Germinal center (tissue), 1 donor: ENCODE measurements around the gene FUS.
"Not testable (repeated sequence)": the region's sequence is repeated elsewhere in the genome, so short reads cannot be mapped to it uniquely, and the experiment has no call there.

Experiments used
- DNase-seq: peaks from one replicate; pipeline ENCODE4 v3.0.0; 2012; ENCODE audit warnings: mixed read lengths, low spot score

Gene FUS

DNA sequence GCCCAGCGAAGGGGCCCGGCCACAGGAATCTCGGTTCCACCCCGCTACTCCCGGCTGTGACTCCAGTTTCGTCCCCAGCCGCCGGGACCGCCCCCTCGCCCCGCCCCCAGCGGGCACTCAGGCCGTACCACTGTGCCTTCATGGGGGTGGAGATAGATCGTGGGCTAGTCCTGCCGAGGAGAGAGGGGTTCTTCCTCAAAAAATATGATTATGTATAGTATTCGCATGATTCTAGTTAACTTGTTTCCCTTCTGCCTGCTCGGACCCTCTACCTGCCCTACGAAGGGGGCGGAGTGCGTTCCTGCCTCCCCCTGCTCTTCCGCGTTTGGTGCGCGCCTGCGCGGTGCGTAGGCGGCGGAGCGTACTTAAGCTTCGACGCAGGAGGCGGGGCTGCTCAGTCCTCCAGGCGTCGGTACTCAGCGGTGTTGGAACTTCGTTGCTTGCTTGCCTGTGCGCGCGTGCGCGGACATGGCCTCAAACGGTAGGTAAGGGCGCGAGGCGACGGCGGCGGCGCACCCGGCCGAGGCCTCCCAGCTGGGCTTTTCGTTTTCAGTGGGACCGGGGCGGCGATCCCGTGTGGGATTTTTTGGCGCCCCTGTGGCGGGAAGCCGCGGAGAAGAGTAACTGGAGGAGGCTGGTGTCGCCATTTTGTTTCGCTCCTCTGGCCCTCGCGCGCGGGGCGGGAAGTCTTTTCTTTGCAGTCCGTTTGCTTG, at the start of gene FUS:
Gene FUS (plus strand): TSS at position 393 of the 713 bp plus-strand sequence. CDS start 76 bp downstream, at position 469.
- peak; percentile 96 for DNase-seq

DNA sequence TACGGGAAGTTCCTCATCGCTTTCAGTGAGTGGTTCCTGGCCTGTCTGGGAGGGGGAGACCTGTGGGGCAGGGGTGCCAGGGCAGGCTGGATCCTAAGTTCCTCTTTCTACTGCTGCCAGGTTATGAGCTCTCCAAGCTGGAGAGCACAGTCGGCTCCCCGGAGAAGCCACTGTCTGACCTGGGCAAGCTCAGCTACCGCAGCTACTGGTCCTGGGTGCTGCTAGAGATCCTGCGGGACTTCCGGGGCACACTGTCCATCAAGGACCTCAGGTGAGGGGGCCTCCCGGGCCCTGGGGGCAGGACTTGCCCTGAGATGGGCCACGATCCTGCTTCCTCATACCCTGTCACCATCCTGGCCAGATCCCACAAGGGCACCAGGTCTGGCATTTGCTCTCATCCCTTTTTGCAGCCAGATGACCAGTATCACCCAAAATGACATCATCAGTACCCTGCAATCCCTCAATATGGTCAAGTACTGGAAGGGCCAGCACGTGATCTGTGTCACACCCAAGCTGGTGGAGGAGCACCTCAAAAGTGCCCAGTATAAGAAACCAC, 49.5 kb upstream of the FUS start:
- DNase-seq: no peak

DNA sequence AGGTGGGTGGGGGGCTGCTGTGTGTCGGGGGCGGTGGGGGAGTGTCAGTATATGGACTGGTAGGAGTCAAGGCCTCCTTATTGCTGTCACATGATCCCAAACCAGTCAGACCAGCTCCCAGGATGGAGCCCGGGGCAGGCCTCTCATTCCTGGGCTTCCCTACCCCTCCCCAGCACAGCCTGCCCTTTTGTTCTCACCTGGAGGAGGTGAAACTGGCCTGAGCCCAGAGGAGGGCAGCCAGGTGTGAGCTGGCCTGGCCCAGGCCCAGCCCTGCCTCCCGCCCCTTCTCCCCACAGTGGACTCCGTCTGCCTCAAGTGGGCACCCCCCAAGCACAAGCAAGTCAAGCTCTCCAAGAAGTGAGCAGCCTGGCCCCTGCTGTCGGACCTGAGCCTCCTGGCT, 49.0 kb upstream of the FUS start:
- no peak for DNase-seq

DNA sequence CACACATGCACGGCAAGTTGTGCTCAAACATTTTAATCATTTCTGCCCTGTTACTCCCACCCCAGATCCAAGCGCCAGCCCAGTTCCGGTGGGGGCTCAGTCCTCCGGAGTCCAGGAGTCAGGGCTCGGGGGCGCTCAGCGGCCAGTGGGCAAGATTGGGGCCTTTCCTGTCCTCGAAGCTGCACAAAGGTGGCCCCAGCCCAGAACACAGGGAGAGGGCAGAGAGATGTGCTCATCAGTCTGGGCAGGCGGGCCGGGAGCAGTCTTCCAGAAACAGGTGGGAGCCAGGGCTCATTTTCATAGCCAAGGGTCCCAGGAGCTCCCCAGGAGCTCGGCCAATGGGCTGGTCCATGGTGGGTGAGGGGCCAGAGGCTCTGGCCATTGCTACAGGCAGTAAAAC, 48.5 kb upstream of the FUS start:
- DNase-seq: no peak

DNA sequence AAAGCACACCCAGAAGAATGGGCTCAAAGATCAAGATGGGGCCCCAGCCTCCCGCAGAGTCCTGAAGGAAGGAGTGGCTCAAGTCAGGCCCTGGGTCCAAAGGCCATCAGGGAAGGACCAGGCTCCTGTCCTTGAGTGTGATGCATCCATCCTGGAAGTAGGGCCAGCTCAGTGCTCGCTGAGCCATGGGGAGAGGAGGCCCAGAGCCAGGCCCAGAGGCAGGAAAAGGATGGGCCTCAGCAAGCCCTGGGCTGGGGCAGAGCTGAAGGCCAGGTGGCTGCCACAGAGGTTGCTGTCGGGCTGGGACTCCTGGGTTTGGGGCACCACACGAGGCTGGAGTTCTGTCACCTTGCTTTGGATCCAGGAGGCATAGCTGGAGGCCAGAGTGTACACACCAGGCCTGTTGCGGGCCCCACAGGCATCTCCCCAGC, 48.1 kb upstream of the FUS start:
- no peak for DNase-seq

DNA sequence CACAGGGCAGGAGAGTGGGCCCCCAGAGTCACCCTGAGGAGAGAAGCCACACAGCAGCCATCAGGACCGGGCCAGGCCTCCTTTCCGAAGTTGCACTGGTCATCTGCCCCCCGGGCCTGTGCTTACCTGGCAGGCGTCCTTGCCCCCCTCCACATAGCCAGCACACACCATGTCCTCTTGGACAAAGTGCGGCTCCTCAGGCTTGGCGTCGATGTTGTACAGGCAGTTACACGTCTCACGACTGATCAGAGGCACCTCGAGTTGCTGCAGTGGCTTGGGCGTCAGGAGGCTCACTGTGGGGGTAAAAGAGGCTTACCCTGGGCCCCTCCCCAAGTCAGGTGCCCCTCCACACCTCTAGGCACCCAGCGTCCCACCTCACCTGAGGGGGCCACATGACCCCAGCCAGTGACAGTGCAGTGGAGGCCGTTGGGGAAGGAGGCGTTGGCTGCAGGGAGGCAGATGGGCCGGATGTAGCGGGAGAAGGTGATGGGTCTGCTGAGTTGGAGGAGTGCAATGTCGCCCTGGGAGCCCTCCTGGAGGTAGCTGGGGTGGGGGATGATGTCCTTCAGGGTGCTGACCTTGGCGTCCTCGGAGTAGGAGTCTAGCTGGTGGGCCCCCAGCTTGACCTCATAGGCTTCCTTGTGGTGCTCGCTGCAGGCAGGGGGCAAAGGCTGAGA, 47.5 kb upstream of the FUS start:
- no peak for DNase-seq

DNA sequence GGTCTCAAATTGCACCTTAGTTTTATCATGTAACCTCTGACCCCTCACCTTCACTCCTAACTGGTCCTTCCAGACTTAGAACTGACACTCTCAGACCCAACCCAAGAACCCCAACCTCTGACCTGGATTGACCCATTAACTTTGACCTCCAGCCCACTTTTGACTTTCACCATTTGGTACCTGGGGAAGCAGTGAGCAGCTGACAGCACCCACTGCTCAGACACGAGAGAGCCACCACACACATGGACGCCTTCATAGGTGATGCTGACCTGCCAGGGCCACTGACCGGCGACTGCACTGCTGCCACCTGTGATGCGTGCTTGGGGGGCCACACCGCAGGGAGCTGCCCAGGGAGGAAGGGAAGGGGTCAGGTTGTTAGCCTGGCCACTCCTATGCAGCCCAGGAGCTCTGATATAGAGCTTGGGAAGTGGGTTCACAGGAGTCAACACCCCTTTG, 46.9 kb upstream of the FUS start:
- no peak for DNase-seq

DNA sequence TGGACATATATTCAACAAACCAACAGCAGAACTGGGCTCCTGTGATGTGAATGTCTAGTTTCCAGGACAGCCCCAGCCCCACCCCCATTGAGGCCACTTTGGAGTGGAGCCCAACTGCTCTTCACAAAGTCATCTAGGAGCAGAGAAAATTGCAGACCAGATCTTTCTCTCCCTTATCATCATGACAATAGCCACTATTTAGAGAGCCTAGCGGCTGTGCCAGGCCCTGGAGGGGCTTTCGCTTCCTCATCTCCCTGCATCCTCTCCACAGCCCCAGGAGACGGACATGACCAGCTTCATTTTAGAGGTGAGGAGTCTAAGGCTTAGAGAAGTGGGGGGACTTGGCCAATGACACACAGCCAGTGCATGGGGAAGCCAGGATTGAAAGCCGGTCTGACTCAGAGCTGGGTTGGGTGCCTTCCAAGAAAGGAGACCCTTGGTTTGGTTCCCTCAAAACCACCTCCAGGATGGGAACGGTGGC, 45.8 kb upstream of the FUS start:
- no peak for DNase-seq

DNA sequence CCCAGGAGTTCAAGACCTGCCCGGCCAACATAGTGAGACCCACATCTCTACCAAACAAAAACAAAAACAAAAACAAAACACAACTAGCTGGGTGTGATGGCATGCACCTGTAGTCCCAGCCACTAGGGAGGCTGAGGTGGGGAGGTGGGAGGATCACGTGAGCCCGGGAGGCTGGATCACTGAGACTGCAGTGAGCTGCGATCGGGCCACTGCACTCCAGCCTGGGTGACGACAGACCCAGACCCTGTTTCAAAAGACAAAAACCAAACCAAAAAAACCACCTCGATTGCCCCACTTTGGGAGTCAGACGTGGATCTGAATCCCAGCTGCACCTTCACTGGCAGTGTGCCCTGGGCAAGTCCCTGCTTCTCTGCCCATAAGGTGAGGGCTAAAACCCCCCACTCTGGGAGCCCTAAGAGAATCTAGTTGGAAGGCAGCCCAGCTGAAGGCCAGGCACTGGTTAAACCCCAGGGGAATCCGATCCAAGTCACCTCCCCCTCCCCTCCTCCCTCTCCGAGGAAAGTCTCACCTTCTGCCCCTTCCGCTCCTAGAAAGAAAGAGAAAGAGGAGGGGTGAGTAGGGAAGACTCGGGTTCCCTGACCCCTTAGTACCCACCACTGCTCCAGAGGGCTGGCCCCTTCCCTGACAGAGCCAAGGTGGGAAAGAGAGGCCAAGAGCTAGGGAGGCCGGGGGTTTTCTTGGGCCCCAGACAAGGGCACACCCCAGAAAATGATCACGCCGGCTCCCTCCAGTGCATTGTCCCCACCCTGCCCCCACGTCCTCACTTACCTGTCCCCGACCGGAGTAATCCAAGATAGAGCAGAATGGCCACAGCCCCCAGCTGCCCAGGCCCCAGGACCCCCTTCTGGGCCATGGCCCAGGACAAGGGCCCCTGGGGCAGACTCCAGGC, 45.1 kb upstream of the FUS start:
- DNase-seq: no peak

DNA sequence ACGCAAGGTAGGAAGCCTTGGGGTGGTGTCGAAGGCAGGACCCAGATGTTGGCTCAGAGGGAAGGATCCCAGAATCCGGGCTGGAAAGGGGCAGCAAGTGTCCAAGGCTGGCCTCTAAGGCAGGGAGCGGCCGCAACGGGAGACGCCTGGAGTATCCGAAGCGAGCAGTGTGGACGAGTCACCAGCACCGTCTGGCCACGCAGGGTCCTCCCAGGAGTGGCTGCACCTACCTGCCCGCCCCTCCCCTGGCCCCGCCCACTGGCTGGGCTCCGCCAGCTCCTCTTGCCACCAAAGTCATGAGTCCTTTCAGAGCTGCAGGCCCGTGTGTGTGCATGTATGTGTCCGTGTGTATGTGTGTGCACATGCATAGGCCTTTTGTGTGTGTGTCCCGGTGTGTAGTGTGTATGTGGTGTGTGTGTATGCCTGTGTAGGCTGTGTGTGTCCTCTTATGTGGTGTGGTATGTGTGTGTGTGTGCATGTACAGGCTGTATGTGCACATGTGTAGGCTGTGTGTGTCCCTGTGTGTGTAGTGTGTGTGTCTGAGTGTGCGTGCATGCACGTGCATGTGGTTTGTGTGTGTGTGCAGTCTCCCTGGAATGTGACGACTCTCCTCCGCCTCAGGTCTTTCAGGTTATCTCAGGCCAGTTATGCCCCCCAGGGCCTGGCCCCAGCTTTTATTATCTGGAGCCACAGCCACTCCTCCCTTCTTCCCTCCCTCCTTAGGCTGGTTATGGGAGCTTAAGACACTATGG, 44.2 kb upstream of the FUS start, which contains the start of gene PRSS8:
Gene PRSS8 (minus strand): TSS at position 193 of the 752 bp plus-strand sequence. CDS start 229 bp downstream, outside the sequence.
- DNase-seq: no peak

DNA sequence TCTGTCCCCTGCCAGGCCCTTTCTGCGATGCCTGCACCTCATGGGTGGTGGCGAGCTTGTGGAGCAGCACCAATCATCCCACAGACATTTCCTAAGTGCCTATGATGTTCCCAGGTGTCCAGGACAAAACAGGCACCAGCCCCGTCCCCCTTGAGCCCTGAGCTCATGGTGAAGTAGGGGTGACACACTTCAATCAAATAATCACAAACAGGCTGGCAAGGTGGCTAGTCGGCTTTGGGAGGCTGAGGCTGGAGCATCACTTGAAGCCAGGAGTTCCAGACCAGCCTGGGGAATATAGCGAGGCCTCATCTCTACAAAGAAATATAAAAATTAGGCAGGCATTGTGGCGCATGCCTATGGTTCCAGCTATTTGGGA, 43.7 kb upstream of the FUS start:
- no peak for DNase-seq

DNA sequence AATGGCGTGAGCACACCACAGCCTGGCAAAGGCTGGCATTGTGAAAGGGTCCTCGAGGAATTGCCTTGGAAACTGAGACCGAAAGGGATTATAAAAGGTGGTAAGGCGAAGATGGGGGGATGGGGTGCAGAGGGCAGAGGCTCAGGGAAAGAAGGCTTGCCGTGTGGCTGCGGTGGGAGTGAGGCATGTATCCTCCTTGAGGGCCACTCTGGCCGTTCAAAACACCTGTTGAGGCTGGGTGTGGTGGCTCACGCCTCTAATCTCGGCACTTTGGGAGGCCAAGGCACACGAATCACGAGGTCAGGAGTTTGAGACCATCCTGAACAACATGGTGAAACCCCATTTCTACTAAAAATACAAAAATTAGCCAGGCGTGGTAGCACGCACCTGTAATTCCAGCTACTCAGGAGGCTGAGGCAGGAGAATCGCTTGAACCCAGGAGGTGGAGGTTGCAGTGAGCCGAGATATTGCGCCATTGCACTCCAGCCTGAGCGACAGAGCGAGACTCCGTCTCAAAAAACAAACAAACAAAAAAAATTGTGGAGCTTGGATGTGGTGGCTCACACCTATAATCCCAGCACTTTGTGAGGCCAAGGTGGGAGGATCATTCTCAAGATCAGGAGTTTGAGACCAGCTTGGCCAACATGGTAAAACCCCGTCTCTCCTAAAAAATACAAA, 43.0 kb upstream of the FUS start:
- DNase-seq: not testable (repeated sequence)

DNA sequence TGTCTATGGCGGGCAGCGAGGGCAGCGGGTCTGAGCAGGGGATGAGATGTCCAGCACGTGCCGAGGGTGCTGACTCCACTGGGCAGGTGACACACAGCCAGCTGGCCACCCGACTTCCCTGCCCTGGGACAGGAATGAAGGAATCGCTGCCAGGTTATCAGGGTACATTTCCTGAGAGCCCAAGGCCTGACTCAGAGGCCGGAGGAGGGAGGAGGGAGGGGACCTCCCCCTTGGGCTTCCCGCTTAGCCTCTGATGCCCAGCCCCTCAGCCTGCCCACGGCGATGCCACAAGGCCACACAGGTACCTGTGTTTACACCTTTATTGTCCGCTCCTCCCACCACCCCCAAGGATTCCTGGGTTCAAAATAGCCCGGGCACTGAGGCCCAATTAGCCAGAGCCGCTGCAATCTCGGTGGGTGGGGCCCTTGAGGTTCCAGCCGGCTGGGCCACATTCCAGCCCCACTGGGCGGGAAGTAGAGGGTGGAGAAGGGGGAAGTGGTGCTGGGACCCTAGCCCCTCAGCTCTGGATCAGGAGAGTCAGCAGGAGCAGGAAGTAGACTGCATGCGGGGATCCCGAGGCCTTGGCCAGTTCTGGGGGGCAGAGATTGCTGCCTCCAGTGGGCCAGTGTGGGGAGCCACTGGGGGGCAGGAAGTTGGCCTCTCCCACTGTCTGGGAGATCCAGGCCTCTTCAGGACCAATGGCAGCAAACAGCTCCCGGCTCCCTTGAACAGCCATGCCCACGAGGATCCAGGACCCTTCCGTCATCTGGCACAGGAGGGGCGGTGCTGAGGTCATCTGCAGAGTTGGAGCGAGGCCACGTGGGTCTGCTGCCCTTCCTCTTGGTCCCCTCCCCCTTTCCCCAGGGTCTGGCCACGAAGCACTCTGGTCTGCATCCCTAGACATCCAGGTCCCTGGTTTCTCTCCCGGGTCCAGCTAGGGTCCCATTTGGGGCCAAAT, 41.0 kb upstream of the FUS start:
- DNase-seq: no peak

DNA sequence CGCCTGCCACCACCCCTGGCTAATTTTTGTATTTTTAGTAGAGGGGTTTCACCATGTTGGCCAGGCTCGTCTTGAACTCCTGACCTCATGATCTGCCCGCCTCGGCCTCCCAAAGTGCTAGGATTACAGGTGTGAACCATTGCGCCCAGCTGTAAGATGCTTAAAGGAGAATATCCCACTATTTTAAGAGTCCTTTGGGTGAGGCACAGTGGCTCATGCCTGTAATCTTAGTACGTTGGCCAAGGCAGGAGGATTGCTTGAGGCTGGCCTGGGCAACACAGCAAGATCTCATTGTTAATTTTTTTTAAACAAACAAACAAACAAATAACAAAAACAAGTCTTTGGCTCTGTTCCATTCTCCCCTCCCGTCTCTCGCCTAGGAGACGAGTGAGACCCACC, 38.9 kb upstream of the FUS start:
- DNase-seq: not testable (repeated sequence)

DNA sequence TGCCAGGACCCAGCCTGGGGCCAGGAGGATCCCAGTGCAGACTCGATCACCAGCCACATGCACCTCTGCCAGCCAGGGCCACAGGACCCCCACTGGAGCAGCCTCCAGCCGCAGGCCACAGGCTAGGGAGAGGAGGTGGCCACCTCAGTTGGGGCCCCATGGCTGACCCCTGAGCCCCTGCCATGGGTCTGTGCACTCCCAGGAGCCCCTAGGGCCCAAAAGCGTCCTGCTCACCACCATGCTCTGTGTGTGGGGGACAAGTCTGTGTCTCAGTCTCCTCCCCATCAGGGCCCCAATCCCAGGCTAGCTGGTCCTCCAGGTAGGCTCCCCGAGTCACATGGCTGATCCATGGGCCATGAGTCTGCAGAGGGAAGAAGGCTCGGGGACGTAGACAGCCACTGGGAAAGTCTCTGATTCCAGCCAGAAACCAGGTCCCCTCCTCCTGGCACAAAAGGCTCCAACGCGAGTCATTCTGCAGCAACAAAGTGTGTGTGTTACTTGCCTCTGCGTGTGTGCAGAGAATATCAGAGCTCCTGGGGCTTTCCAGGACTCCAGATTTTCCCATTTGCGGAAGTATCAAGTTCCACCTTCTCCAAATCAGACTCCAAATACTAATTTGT, 38.3 kb upstream of the FUS start:
- DNase-seq: no peak

DNA sequence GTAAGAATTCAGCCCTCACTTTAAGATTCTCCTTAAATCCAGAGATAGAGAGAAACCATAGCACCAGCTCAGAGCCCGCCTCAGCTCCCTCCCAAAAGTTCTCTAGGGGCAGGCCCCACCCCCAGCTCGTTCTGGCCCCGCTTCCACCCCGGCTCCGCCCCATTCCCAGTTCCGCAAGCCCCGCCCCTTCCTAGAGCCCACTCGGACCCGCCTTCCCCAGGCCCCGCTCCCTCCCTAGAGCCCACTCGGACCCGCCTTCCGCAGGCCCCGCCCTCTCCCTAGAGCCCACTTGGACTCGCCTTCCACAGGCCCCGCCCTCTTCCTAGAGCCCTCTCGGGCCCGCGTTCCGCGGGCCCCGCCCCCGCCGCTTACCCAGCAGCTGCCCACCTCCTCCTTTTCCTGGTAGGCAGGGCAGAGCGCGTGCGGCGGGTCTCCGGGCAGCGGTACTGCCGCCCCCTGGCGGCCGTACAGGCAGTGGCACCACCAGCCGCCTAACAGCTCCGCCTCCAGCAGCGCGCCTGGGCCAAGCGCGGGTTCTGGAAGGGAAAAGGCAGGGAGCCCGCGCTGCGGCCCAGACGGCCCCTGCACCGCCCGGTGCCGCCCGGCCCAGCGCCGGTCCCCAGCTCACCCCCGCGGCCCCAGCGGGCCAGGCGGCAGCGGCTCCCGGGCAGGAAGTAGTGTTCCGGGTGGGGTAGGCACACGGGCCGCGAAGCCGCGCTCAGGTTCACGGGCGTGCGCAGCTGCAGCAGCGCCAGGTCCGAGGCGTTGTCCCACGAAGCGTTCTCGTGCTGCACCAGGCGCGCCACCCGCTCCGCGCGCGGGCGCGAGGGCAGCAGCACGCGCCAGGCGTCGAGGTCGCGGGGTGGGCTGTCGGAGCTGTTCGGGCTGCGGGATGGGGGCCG, 37.6 kb upstream of the FUS start:
- peak; percentile 100 for DNase-seq

DNA sequence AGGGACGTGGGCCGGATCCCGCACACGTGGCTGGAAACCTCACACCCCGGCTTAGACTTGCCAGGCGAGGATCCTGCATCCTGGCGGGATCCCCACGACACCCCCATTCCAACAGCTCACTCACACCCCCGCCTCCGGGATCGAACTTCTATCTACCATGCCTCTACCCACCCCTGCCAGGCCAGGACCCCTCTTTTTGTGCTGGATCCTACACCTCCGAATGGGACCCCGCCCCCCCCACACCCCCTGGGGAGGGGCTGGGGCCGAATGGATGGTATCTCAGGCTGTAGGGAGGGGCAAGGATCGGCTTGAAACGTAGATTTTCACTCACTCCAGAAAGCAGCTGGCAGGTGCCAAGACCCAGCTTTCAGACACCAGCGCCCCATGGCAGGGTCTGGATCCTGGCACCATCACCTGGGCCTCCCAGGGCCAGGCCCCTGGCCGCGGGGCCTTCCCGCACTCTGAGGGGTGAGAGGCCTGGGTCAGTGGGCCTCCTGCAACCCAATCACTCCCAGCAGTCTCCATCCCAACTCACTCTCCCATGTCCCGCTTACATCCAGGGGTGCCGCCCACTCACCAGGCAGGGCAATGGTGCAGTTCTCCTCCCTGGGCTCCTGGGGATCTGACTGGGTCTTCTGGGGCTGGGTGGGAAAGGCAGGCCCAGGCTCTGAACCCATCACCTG, 36.8 kb upstream of the FUS start:
- DNase-seq: no peak
